Spleen (tissue), 11 donors: Measurements from ENCODE around the gene PLK3. TPM values are rescaled to one million over a fixed set of nuclear protein-coding genes. Genes with fewer than 3 reads are reported as not detected.
A peak's percentile ranks its signal among the peaks of the same experiment; 100 is the strongest.

ENCODE experiments used
- DNase-seq: peaks from one replicate; pipeline ENCODE4 v3.0.0-alpha.2; 2020
- H3K27ac ChIP-seq, 8 donors: fragments of 200-600 bp; sonication (generic) in 7 of 8; 1 replicate in 4 of 8; 2 replicates in 4 of 8; pipeline versions ENCODE4 v1.5.0 to v1.8.0; 2016 to 2021; ENCODE audit warnings: inconsistent platforms in 4 of 8, mild to moderate bottlenecking in 4 of 8, moderate library complexity in 1 of 8
- H3K27me3 ChIP-seq, 7 donors: fragments of 200-600 bp; sonication (generic) in 6 of 7; replicated peaks in 1 of 7; 1 replicate in 4 of 7; 2 replicates in 3 of 7; pipeline versions ENCODE4 v1.5.0 to v1.8.0; 2016 to 2021; ENCODE audit warnings: inconsistent platforms in 3 of 7, mild to moderate bottlenecking in 1 of 7
- H3K36me3 ChIP-seq, 6 donors: fragments of 200-600 bp; sonication (generic) in 5 of 6; 1 replicate in 4 of 6; 2 replicates in 2 of 6; pipeline versions ENCODE4 v1.5.0 to v1.8.0; 2016 to 2021; ENCODE audit warnings: inconsistent platforms in 2 of 6
- H3K4me1 ChIP-seq, 6 donors: fragments of 200-600 bp; sonication (generic) in 5 of 6; 1 replicate in 3 of 6; 2 replicates in 3 of 6; pipeline versions ENCODE4 v1.5.0 to v1.8.0; 2016 to 2021; ENCODE audit warnings: inconsistent platforms in 3 of 6
- H3K4me3 ChIP-seq, 8 donors: fragments of 200-600 bp; sonication (generic) in 7 of 8; 1 replicate in 4 of 8; 2 replicates in 4 of 8; pipeline versions ENCODE4 v1.5.0 to v1.8.0; 2016 to 2021; ENCODE audit warnings: inconsistent platforms in 4 of 8, mild to moderate bottlenecking in 4 of 8, moderate library complexity in 2 of 8
- H3K9me3 ChIP-seq, 8 donors: fragments of 200-600 bp; sonication (generic) in 7 of 8; 1 replicate in 4 of 8; 2 replicates in 4 of 8; pipeline versions ENCODE4 v1.5.0 to v1.8.0; 2016 to 2021; ENCODE audit warnings: inconsistent platforms in 4 of 8
- CTCF ChIP-seq, 11 experiments: fragments of 200-600 bp in 7 of 11; fragments of 450-650 bp in 4 of 11; sonication (generic) in 4 of 11; IDR thresholded peaks in 8 of 11; conservative IDR thresholded peaks in 3 of 11; 1 replicate in 7 of 11; 2 replicates in 4 of 11; pipeline versions ENCODE4 v1.4.0 to v1.8.0; 2016 to 2021; ENCODE audit warnings: antibody characterized with exemption in 11 of 11, inconsistent platforms in 4 of 11, mild to moderate bottlenecking in 1 of 11
- POLR2A ChIP-seq, 3 donors: fragments of 450-650 bp; IDR thresholded peaks; one replicate each; pipeline ENCODE4 v1.5.1; 2017; ENCODE audit warnings: antibody characterized with exemption in 3 of 3, mild to moderate bottlenecking in 1 of 3
- POLR2AphosphoS5 ChIP-seq, 3 donors: sonication (generic); formaldehyde crosslinking; IDR thresholded peaks; one replicate each; pipeline ENCODE4 v1.5.1; 2017; ENCODE audit warnings: antibody characterized with exemption in 3 of 3
- WGBS, 5 donors: extraction: QIAGEN DNeasy Blood & Tissue Kit in 3 of 5; methylation state at CpG; one replicate each; pipeline versions ENCODE4 v1.1.5 to v1.1.7; 2013 to 2018; 5-methylcytosine and 5-hydroxymethylcytosine counted together
- intact Hi-C: fragments of 100-400 bp; cut with DNase I; formaldehyde crosslinking; loops from one replicate; pipeline ENCODE4 v1.15.0; 2023; ENCODE audit warnings: low total_unique reads
- polyA plus RNA-seq, 3 donors: library from polyadenylated mRNA; stranded (reverse); fragments of 200-250 nt; gene quantifications; one replicate each; pipeline ENCODE4 v1.2.1, GENCODE V29; 2013
- total RNA-seq, 7 donors: library from RNA; depleted of rRNA in 3 of 7; stranded (reverse); fragments of >200 nt in 3 of 7; fragmentation: NEBNext Ultra II Directional in 4 of 7; extraction: Animal tissue kit (Norgen Biotek cat#: 25700) in 4 of 7; gene quantifications; one replicate each; pipeline versions ENCODE4 v1.1.0 to v1.2.1, GENCODE V29; 2016 to 2021
- donor health status: healthy with polysubstance abuse.
- donor health status: DM: no; HTN: no; CAD: no; lungs with moderate emphysema.
- donor health status: DM: no; HTN: no; CAD: no.
- donor health status: Bipolar disorder and iron deficiency.
- donor health status: healthy.
- donor health status: DM: no; HTN: no; CAD: no.
- donor health status: DM: yes; HTN: yes; CAD: no.

PLK3 gene
- total and polyA plus RNA-seq, 10 donors, result 14.7 to 51.7 (median 27.6) TPM

- H3K9me3 ChIP-seq, result no peaks in the 10 kb centered on the region
- H3K27me3 ChIP-seq, result no peaks in the 10 kb centered on the region
- 66 to 82% (median 75%) methylated on average over 8 to 9 of the region's 9 CpGs for WGBS, 5 donors
- peak overlapping the region in 7 of 8 donors; percentile 11 to 82 (median 73) for H3K27ac ChIP-seq
- H3K4me1 ChIP-seq, result peaks cover 12 to 44% (median 40%) of the 10 kb centered on the region in 6 donors
- DNase-seq, result no peak
- intact Hi-C loops, result loop anchor here (5.0 to 10.0 kb wide), 2 partner anchors 35 to 52 kb away; partner anchors contain the start of genes KIF2C and RNU5D-1
- H3K4me3 ChIP-seq, result peak overlapping the region in 4 of 8 donors; percentile 40 to 70 (median 49)
- H3K36me3 ChIP-seq, result peaks cover 0 to 4% (median under 1%) of the 10 kb centered on the region in 6 donors
- TF ChIP-seq POLR2A (IDR thresholded peaks at IDR 0.05), result no peak
- TF ChIP-seq CTCF (IDR thresholded peaks at IDR 0.05 in 8 of 11, conservative IDR thresholded peaks at IDR 0.05 in 3 of 11), result no peak
- no peak for TF ChIP-seq POLR2AphosphoS5 (IDR thresholded peaks at IDR 0.05)
These were observed 13.2 kb upstream of the PLK3 start for GRCh38 chr1:44786841-44787426.

- H3K9me3 ChIP-seq, result no peaks in the 10 kb centered on the region
- TF ChIP-seq POLR2A (IDR thresholded peaks at IDR 0.05), result no peak
- no peak for TF ChIP-seq POLR2AphosphoS5 (IDR thresholded peaks at IDR 0.05)
- peak overlapping the region in 1 of 8 donors; percentile 5 for H3K27ac ChIP-seq
- H3K27me3 ChIP-seq, result no peaks in the 10 kb centered on the region
- DNase-seq, result no peak
- H3K36me3 ChIP-seq, result no peaks in the 10 kb centered on the region
- 91 to 98% (median 97%) methylated on average over 10 of the region's 10 CpGs for WGBS, 5 donors
- no peak overlapping the region for H3K4me3 ChIP-seq
- H3K4me1 ChIP-seq, result peaks cover 12 to 44% (median 40%) of the 10 kb centered on the region in 6 donors
- intact Hi-C loops, result loop anchor here (5.0 to 10.0 kb wide), 2 partner anchors 35 to 53 kb away; partner anchors contain the start of genes KIF2C and RNU5D-1
These were observed 12.7 kb upstream of the PLK3 start for GRCh38 chr1:44787506-44787905.

GRCh38 chr1:44788120-44788860 lies 11.9 kb upstream of the PLK3 start, which contains the start of gene BEST4:
Gene BEST4, minus strand, starts transcription at chr1:44788170. Its CDS starts 465 bp downstream, at chr1:44787705.
- no peaks in the 10 kb centered on the region for H3K9me3 ChIP-seq
- H3K36me3 ChIP-seq, result no peaks in the 10 kb centered on the region
- peaks cover 12 to 36% (median 35%) of the 10 kb centered on the region in 6 donors for H3K4me1 ChIP-seq
- peak within 1 kb of the TSS in 2 of 8 donors; percentile 5 to 73 for H3K27ac ChIP-seq
- TF ChIP-seq POLR2AphosphoS5 (IDR thresholded peaks at IDR 0.05), result no peak
- no peak for TF ChIP-seq CTCF (IDR thresholded peaks at IDR 0.05 in 8 of 11, conservative IDR thresholded peaks at IDR 0.05 in 3 of 11)
- TF ChIP-seq POLR2A (IDR thresholded peaks at IDR 0.05), result no peak
- H3K4me3 ChIP-seq, result no peak within 1 kb of the TSS
- 63 to 86% (median 77%) methylated on average over 3 to 9 of the region's 9 CpGs for WGBS, 5 donors
- DNase-seq, result no peak
- H3K27me3 ChIP-seq, result no peaks in the 10 kb centered on the region
- intact Hi-C loops, result loop anchor here (5.0 to 10.0 kb wide), 2 partner anchors 34 to 53 kb away; partner anchors contain the start of genes KIF2C and RNU5D-1

- TF ChIP-seq POLR2AphosphoS5 (IDR thresholded peaks at IDR 0.05) (no peak), POLR2A (IDR thresholded peaks at IDR 0.05) (no peak), CTCF (IDR thresholded peaks at IDR 0.05 in 8 of 11, conservative IDR thresholded peaks at IDR 0.05 in 3 of 11) (no peak)
- peak; percentile 61 for DNase-seq
These were observed 9.0 kb upstream of the PLK3 start for GRCh38 chr1:44790968-44791801.

More at GRCh38 chr1:44790968-44791801, 9.0 kb upstream of the PLK3 start:
- Histone ChIP-seq H3K4me1 (peaks cover 0 to 7% (median 6%) of the 10 kb centered on the region in 6 donors), H3K4me3 (no peak overlapping the region), H3K27me3 (no peaks in the 10 kb centered on the region), H3K36me3 (no peaks in the 10 kb centered on the region), H3K9me3 (no peaks in the 10 kb centered on the region), H3K27ac (no peak overlapping the region)
- WGBS, 5 donors, result 73 to 84% (median 75%) methylated on average over 7 of the region's 7 CpGs
- intact Hi-C loops, result no loop called here
